ENCODE results near the gene SUCLG2. TPM values are rescaled to one million over a fixed set of nuclear protein-coding genes. Genes with fewer than 3 reads are reported as not detected.

The SUCLG2 gene
- total and polyA plus RNA-seq, 9 of the 15 experiments (the other 6 are each of a cell fraction or from before 2014, with no cell fraction given) = 10.1 to 41.4 (median 29.0) TPM

- no peaks in the 10 kb centered on the region for H3K9me3 ChIP-seq (replicated peaks; ENCODE audit: control insufficient read depth, insufficient read depth, low read depth, low read length)
- CTCF ChIA-PET (ENCODE audit: low intra/inter-chr PET ratio) = no interaction called here
- FAIRE-seq (no peak), ATAC-seq (no peak), DNase-seq (ENCODE audit: extremely low read depth in 1 of 4, low spot score in 3 of 4) (no peak)
- H3K79me2 ChIP-seq (ENCODE audit: control insufficient read depth, insufficient read depth, low read length) = no peaks in the 10 kb centered on the region
- no peak overlapping the region for H3K27ac ChIP-seq (ENCODE audit: extremely low read depth, low read depth, low read length)
- H3K9me1 ChIP-seq (ENCODE audit: control insufficient read depth, insufficient read depth, low read length) = no peaks in the 10 kb centered on the region
- no peaks in the 10 kb centered on the region for H3K27me3 ChIP-seq (ENCODE audit: control insufficient read depth in 2 of 2, insufficient read depth in 2 of 2, low read length in 2 of 2)
- POLR2A ChIA-PET = no interaction called here
- peaks cover 0 to 6% of the 10 kb centered on the region in 2 experiments; a peak in 1 of 5 replicates for H3K4me1 ChIP-seq (replicated peaks in 1 of 2; ENCODE audit: control insufficient read depth in 2 of 2, insufficient read depth in 2 of 2, low read length in 2 of 2)
- intact Hi-C loops (cut with micrococcal nuclease) = no loop called here
- TF ChIP-seq EHMT2 (IDR thresholded peaks at IDR 0.05) (no peak), CSDE1 (IDR thresholded peaks at IDR 0.05) (no peak), RNF2 (IDR thresholded peaks at IDR 0.05) (no peak), DDX20 (tag; IDR thresholded peaks at IDR 0.05; ENCODE audit: low read depth) (no peak), ZNF282 (CRISPR knock-in tag; IDR thresholded peaks at IDR 0.05) (no peak), SPI1 (IDR thresholded peaks at IDR 0.05; ENCODE audit: borderline replicate concordance, low read depth, low read length) (no peak), ZNF174 (CRISPR knock-in tag; IDR thresholded peaks at IDR 0.05) (no peak), HNRNPLL (IDR thresholded peaks at IDR 0.05; ENCODE audit: low read depth, low read length, poor library complexity, severe bottlenecking) (no peak)
- no peaks in the 10 kb centered on the region for H3K36me3 ChIP-seq (ENCODE audit: control insufficient read depth, insufficient read depth, low read length)
- BruUV-seq (replicated peaks) = no TSS peak
- no peaks in the 10 kb centered on the region for H4K20me1 ChIP-seq (replicated peaks; ENCODE audit: control insufficient read depth, insufficient read depth, low read length)
- no peak overlapping the region for H3K4me3 ChIP-seq
- no peak overlapping the region for H2AFZ ChIP-seq (ENCODE audit: low read depth, low read length)
- in situ Hi-C loops (cut with MboI) = loop anchor here (10.0 to 25.0 kb wide), 2 partner anchors 247 to 1526 kb away; no protein-coding TSS in a partner anchor
- H3K9ac ChIP-seq (ENCODE audit: insufficient read depth in 1 of 2, low read depth in 2 of 2, low read length in 2 of 2) = no peak overlapping the region
- no peak overlapping the region for H3K4me2 ChIP-seq (ENCODE audit: insufficient read depth, low read length)
These were observed 292.6 kb downstream of the SUCLG2 start for GRCh38 chr3:67361770-67362169.

GRCh38 chr3:67361323-67361722, 293.1 kb downstream of the SUCLG2 start:
- H3K4me2 ChIP-seq (ENCODE audit: insufficient read depth, low read length) = no peak overlapping the region
- H3K9me1 ChIP-seq (ENCODE audit: control insufficient read depth, insufficient read depth, low read length) = no peaks in the 10 kb centered on the region
- no peaks in the 10 kb centered on the region for H3K27me3 ChIP-seq (ENCODE audit: control insufficient read depth in 2 of 2, insufficient read depth in 2 of 2, low read length in 2 of 2)
- in situ Hi-C loops (cut with MboI) = loop anchor here (10.0 to 25.0 kb wide), 2 partner anchors 247 to 1526 kb away; no protein-coding TSS in a partner anchor
- DNase-seq (ENCODE audit: extremely low read depth in 1 of 4, low spot score in 3 of 4) = no peak
- no peaks in the 10 kb centered on the region for H3K36me3 ChIP-seq (ENCODE audit: control insufficient read depth, insufficient read depth, low read length)
- no peak for FAIRE-seq
- WGBS (ENCODE audit: insufficient coverage, low coverage, missing lambda C conversion rate) = 5% methylated on average over 4 of the region's 5 CpGs
- ChIA-PET POLR2A (no interaction called here), CTCF (ENCODE audit: low intra/inter-chr PET ratio) (no interaction called here)
- H3K4me1 ChIP-seq (replicated peaks in 1 of 2; ENCODE audit: control insufficient read depth in 2 of 2, insufficient read depth in 2 of 2, low read length in 2 of 2) = peaks cover 0 to 6% of the 10 kb centered on the region in 2 experiments; a peak in 1 of 5 replicates
- H3K79me2 ChIP-seq (ENCODE audit: control insufficient read depth, insufficient read depth, low read length) = no peaks in the 10 kb centered on the region
- no peak for ATAC-seq
- H3K27ac ChIP-seq (ENCODE audit: extremely low read depth, low read depth, low read length) = no peak overlapping the region
- no TSS peak for BruUV-seq (replicated peaks)
- no peak overlapping the region for H2AFZ ChIP-seq (ENCODE audit: low read depth, low read length)
- intact Hi-C loops (cut with micrococcal nuclease) = no loop called here
- no peak overlapping the region for H3K9ac ChIP-seq (ENCODE audit: insufficient read depth in 1 of 2, low read depth in 2 of 2, low read length in 2 of 2)
- H3K9me3 ChIP-seq (replicated peaks; ENCODE audit: control insufficient read depth, insufficient read depth, low read depth, low read length) = no peaks in the 10 kb centered on the region
- H4K20me1 ChIP-seq (replicated peaks; ENCODE audit: control insufficient read depth, insufficient read depth, low read length) = no peaks in the 10 kb centered on the region
- no peak overlapping the region for H3K4me3 ChIP-seq
- TF ChIP-seq TAF15 (IDR thresholded peaks at IDR 0.05; ENCODE audit: low read depth, low read length) = no peak
- TF ChIP-seq L3MBTL2 (IDR thresholded peaks at IDR 0.05) = no peak
- TF ChIP-seq TSHZ1 (CRISPR knock-in tag; IDR thresholded peaks at IDR 0.05) = no peak
- no peak for TF ChIP-seq SIRT6 (IDR thresholded peaks at IDR 0.05; ENCODE audit: low read depth, low read length)
- TF ChIP-seq FOXA1 (IDR thresholded peaks at IDR 0.05; ENCODE audit: borderline replicate concordance) = no peak
- TF ChIP-seq SREBF1 (IDR thresholded peaks at IDR 0.05; ENCODE audit: borderline replicate concordance, low read depth, low read length) = no peak
- TF ChIP-seq TBL1XR1 (IDR thresholded peaks at IDR 0.05; ENCODE audit: low read length in 2 of 2) = no peak

All from K562 (cell line).